Measurements from ENCODE around the gene CHST11. TPM values are rescaled to one million over a fixed set of nuclear protein-coding genes. Genes with fewer than 3 reads are reported as not detected.

Gene CHST11
- total RNA-seq, 1 experiment from 2014 or later, result 0.25 TPM

DNA sequence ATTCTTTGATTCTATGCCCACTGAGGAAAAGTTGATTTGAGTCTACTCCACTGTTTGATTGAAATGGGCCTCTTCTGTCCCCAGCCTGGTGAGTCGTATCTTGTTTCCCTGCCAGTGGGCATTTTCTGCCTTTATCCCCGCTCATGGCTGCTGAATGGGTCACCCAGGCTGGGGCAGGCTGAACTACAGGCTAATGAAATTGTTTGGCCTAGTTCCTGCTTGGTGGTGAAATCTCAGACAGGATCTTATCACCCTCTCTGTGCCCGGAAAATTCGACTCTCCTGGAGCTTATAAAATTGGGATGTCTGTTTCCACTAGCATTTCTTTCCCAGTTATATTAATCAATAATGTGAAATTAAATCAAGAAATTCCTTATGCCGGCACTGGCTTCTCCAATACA lies 65.0 kb downstream of the CHST11 start:
- no TSS peak for BruUV-seq (replicated peaks)
- ChIA-PET CTCF (no interaction called here), POLR2A (no interaction called here)
- Mint-ChIP-seq H3K4me1 (ENCODE audit: low read depth, unreplicated experiment) (no peaks in the 10 kb centered on the region), H3K36me3 (ENCODE audit: insufficient read depth, unreplicated experiment) (no peaks in the 10 kb centered on the region), H3K9me3 (ENCODE audit: unreplicated experiment) (no peaks in the 10 kb centered on the region), H3K27me3 (ENCODE audit: insufficient read depth, unreplicated experiment) (peaks cover 11% of the 10 kb centered on the region), H3K27ac (ENCODE audit: unreplicated experiment) (no peak overlapping the region), H3K4me3 (ENCODE audit: unreplicated experiment) (no peak overlapping the region)
- Histone ChIP-seq H3K27me3 (replicated peaks; ENCODE audit: control insufficient read depth, insufficient read depth, low read length) (no peaks in the 10 kb centered on the region; the same call in 1 of the 2 replicates), H3K4me1 (no peaks in the 10 kb centered on the region), H3K36me3 (ENCODE audit: control insufficient read depth, insufficient read depth, low read length) (no peaks in the 10 kb centered on the region), H3K9me3 (no peaks in the 10 kb centered on the region), H3K4me3 (ENCODE audit: low read depth, low read length) (no peak overlapping the region)
- DNase-seq, result no peak
- TF ChIP-seq, protein P1, sequence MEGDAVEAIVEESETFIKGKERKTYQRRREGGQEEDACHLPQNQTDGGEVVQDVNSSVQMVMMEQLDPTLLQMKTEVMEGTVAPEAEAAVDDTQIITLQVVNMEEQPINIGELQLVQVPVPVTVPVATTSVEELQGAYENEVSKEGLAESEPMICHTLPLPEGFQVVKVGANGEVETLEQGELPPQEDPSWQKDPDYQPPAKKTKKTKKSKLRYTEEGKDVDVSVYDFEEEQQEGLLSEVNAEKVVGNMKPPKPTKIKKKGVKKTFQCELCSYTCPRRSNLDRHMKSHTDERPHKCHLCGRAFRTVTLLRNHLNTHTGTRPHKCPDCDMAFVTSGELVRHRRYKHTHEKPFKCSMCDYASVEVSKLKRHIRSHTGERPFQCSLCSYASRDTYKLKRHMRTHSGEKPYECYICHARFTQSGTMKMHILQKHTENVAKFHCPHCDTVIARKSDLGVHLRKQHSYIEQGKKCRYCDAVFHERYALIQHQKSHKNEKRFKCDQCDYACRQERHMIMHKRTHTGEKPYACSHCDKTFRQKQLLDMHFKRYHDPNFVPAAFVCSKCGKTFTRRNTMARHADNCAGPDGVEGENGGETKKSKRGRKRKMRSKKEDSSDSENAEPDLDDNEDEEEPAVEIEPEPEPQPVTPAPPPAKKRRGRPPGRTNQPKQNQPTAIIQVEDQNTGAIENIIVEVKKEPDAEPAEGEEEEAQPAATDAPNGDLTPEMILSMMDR (IDR thresholded peaks at IDR 0.05; ENCODE audit: insufficient read depth in 1 of 2, low read depth in 1 of 2, low read length in 1 of 2, severe bottlenecking in 1 of 2, unreplicated experiment in 1 of 2), result no peak
- intact Hi-C loops (cut with micrococcal nuclease; ENCODE audit: unreplicated experiment), result no loop called here

DNA sequence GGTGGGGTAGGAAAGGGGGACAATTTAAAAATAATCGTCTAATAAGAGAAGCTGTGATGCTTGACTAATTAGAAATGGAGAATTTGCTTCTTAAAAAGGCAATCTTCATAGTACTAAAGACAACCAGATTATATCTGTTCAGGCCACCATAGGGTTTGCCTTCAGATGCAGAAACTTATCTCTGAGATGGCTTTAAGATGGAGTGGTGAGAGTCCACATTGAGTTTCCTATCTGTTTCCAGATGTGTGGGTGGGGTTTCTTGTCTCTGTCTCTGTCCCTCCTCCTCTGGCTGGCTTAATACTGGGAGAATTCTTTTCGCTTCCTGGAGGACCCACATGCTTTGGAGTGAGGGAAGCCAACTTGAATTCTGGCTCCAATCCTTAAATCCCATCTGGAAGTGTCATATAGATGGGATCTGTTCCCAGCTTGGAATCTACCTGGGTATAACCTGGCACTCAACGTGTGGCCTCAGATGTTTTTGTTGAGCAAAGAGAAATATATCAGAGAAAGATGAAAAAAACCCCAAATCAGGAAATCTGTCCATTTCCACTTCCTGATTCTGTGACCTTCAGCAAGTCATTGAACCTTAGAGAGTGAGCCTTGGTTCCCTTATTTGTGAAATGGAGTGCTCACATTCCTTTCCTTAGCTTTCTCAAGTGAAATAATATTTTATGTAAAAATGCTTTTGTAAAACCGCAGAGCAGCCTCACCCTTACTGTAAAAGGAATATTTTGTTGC lies 66.4 kb downstream of the CHST11 start:
- intact Hi-C loops (cut with micrococcal nuclease; ENCODE audit: unreplicated experiment), result no loop called here
- Mint-ChIP-seq H3K4me1 (ENCODE audit: low read depth, unreplicated experiment) (no peaks in the 10 kb centered on the region), H3K27me3 (ENCODE audit: insufficient read depth, unreplicated experiment) (peaks cover 16% of the 10 kb centered on the region), H3K4me3 (ENCODE audit: unreplicated experiment) (no peak overlapping the region), H3K27ac (ENCODE audit: unreplicated experiment) (no peak overlapping the region), H3K36me3 (ENCODE audit: insufficient read depth, unreplicated experiment) (no peaks in the 10 kb centered on the region), H3K9me3 (ENCODE audit: unreplicated experiment) (no peaks in the 10 kb centered on the region)
- Histone ChIP-seq H3K36me3 (ENCODE audit: control insufficient read depth, insufficient read depth, low read length) (no peaks in the 10 kb centered on the region), H3K9me3 (no peaks in the 10 kb centered on the region), H3K27me3 (replicated peaks; ENCODE audit: control insufficient read depth, insufficient read depth, low read length) (no peaks in the 10 kb centered on the region), H3K4me1 (no peaks in the 10 kb centered on the region), H3K4me3 (ENCODE audit: low read depth, low read length) (no peak overlapping the region)
- ChIA-PET POLR2A (no interaction called here), CTCF (no interaction called here)
- BruUV-seq (replicated peaks), result no TSS peak
- TF ChIP-seq, protein P1 (IDR thresholded peaks at IDR 0.05; ENCODE audit: insufficient read depth in 1 of 2, low read depth in 1 of 2, low read length in 1 of 2, severe bottlenecking in 1 of 2, unreplicated experiment in 1 of 2), result no peak
- no peak for DNase-seq

DNA sequence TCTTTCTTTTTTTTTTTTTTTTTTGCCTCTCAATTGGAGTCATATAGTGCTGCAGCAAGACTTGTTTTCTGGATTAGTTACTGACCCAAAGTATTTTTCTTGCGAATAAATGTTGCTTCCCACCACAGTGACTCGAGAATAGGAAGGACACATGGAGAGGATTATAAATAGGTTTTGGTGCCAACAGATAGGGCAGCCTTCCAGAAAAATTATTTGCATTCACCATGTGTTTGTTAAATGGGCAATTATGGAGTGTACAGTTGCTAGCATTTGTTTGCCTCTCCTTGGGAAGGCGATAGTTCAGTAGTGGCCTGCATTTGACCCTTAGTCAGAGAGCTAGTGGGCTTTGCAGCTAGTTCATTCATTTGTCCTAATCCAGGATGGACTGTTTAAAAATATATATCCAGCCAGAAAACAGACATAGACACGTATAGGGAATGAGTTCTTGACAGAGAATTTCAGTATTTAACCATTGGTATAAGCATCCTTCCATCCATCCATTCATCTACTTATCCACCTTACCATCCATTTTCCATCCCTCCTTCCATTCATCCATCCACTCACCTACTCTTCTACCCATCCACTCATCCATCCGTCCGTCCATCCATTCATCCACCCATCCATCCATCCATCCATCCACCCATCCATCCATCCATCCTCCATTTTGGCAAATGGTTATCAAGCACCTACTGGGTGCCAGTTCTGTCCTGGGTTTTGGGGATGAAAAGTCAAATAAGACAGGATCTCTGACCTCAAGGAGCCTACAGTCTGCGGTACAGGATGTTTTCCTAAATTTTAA lies 67.5 kb downstream of the CHST11 start:
- CTCF ChIA-PET, result no interaction called here
- no peaks in the 10 kb centered on the region for H3K4me1 ChIP-seq
- Mint-ChIP-seq H3K36me3 (ENCODE audit: insufficient read depth, unreplicated experiment) (no peaks in the 10 kb centered on the region), H3K27me3 (ENCODE audit: insufficient read depth, unreplicated experiment) (peaks cover 16% of the 10 kb centered on the region), H3K27ac (ENCODE audit: unreplicated experiment) (no peak overlapping the region), H3K9me3 (ENCODE audit: unreplicated experiment) (no peaks in the 10 kb centered on the region), H3K4me3 (ENCODE audit: unreplicated experiment) (no peak overlapping the region), H3K4me1 (ENCODE audit: low read depth, unreplicated experiment) (no peaks in the 10 kb centered on the region)
- H3K4me3 ChIP-seq (ENCODE audit: low read depth, low read length), result no peak overlapping the region
- intact Hi-C loops (cut with micrococcal nuclease; ENCODE audit: unreplicated experiment), result no loop called here
- POLR2A ChIA-PET, result no interaction called here
- TF ChIP-seq, protein P1 (IDR thresholded peaks at IDR 0.05; ENCODE audit: insufficient read depth in 1 of 2, low read depth in 1 of 2, low read length in 1 of 2, severe bottlenecking in 1 of 2, unreplicated experiment in 1 of 2), result no peak
- no TSS peak for BruUV-seq (replicated peaks)
- no peaks in the 10 kb centered on the region for H3K27me3 ChIP-seq (replicated peaks; ENCODE audit: control insufficient read depth, insufficient read depth, low read length)
- no peak for DNase-seq
- H3K36me3 ChIP-seq (ENCODE audit: control insufficient read depth, insufficient read depth, low read length), result no peaks in the 10 kb centered on the region
- H3K9me3 ChIP-seq, result no peaks in the 10 kb centered on the region

All from Caco-2 (cell line).